Measurements from ENCODE around the gene CCDC149.
"Not testable (repeated sequence)": the region's sequence is repeated elsewhere in the genome, so short reads cannot be mapped to it uniquely, and the experiment has no call there.

CCDC149 gene

GRCh38 chr4:24917076-24917856, 4.4 kb upstream of the CCDC149 start:
- DNase-seq (ENCODE audit: low spot score) = peak; percentile 25

GRCh38 chr4:24915121-24915922, 2.5 kb upstream of the CCDC149 start:
- DNase-seq (ENCODE audit: low spot score) = peak; percentile 6

GRCh38 chr4:24914460-24914859, 1.6 kb upstream of the CCDC149 start:
- no peak for DNase-seq (ENCODE audit: low spot score)

GRCh38 chr4:24913119-24913485, 260 bp upstream of the CCDC149 start:
- no peak for DNase-seq (ENCODE audit: low spot score)

GRCh38 chr4:24910499-24910898, 2.3 kb downstream of the CCDC149 start:
- no peak for DNase-seq (ENCODE audit: low spot score)

GRCh38 chr4:24909606-24910005, 3.2 kb downstream of the CCDC149 start:
- DNase-seq (ENCODE audit: low spot score) = not testable (repeated sequence)

- DNase-seq (ENCODE audit: low spot score) = no peak
These were observed 15.2 kb downstream of the CCDC149 start for GRCh38 chr4:24897639-24898038.

GRCh38 chr4:24896977-24897376, 15.9 kb downstream of the CCDC149 start:
- DNase-seq (ENCODE audit: low spot score) = no peak

- DNase-seq (ENCODE audit: low spot score) = no peak
These were observed 16.8 kb downstream of the CCDC149 start for GRCh38 chr4:24896056-24896455.

- DNase-seq (ENCODE audit: low spot score) = no peak
These were observed 17.4 kb downstream of the CCDC149 start for GRCh38 chr4:24895461-24895860.

GRCh38 chr4:24894846-24895245, 18.0 kb downstream of the CCDC149 start:
- no peak for DNase-seq (ENCODE audit: low spot score)

- DNase-seq (ENCODE audit: low spot score) = no peak
These were observed 18.6 kb downstream of the CCDC149 start for GRCh38 chr4:24894243-24894642.

- no peak for DNase-seq (ENCODE audit: low spot score)
These were observed 20.1 kb downstream of the CCDC149 start for GRCh38 chr4:24892778-24893177.

GRCh38 chr4:24892278-24892677, 20.6 kb downstream of the CCDC149 start:
- DNase-seq (ENCODE audit: low spot score) = no peak

- DNase-seq (ENCODE audit: low spot score) = no peak
These were observed 22.2 kb downstream of the CCDC149 start for GRCh38 chr4:24890561-24891126.

GRCh38 chr4:24889991-24890390, 22.9 kb downstream of the CCDC149 start:
- no peak for DNase-seq (ENCODE audit: low spot score)

- DNase-seq (ENCODE audit: low spot score) = no peak
These were observed 24.1 kb downstream of the CCDC149 start for GRCh38 chr4:24888475-24889344.

- no peak for DNase-seq (ENCODE audit: low spot score)
These were observed 24.9 kb downstream of the CCDC149 start for GRCh38 chr4:24887881-24888430.

GRCh38 chr4:24886596-24886995, 26.2 kb downstream of the CCDC149 start:
- DNase-seq (ENCODE audit: low spot score) = no peak

GRCh38 chr4:24885342-24885741, 27.5 kb downstream of the CCDC149 start:
- no peak for DNase-seq (ENCODE audit: low spot score)

GRCh38 chr4:24884902-24885301, 27.9 kb downstream of the CCDC149 start:
- DNase-seq (ENCODE audit: low spot score) = no peak
